Activated effector memory CD4-positive, alpha-beta T cell treated with Interleukin-2 at 50 U/mL for 16 hours (primary cell): Measurements from ENCODE around the gene ABI1.
"Not testable (repeated sequence)": the region's sequence is repeated elsewhere in the genome, so short reads cannot be mapped to it uniquely, and the experiment has no call there.

Source experiments
- DNase-seq: peaks from one replicate; pipeline ENCODE4 v3.0.0-alpha.2; 2020

Gene ABI1

DNA sequence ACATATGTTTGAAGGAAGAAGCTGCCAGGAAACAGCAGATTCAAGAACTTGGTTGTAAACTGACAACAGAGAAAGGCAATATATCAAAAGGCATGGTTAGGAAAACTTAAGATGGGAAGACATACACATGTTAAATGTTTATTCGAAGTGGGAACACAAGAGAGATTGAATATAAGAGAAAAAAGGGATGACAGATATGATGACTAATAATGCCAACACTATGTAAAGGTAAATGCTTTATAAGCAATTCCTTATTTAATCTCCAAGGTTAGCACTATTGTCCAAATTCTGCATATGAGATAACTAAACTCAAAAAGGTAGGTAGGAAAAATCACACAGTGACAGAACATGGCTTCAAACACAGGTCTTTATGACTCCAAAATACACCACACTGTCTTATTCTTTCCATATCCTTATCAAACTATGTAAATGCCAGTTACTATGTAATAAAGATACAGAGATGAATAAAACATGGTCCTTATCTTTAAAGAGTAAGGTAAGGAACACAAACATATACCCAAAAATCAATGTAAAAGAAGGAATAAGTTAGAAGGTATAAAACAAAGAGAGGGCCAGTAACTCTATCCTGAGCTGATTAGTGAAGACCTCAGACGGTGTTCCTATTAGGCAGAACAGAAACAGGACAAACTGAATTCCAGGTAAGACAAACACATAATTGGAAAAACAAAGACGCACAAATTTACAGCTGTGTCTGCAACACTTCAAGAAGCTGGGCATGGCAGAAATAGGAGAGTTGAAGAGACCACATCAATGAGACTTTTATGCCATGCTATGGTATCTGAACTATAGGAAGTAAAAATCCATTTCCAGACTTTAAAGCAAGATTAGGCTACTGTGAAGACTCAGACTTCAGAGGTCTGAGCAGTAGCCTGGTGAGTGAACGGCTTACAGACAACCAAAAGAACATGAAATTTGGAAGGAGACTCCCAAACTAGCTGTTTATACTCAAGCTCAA lies 56.1 kb downstream of the ABI1 start:
- DNase-seq: no peak

- no peak for DNase-seq
These were observed 56.9 kb downstream of the ABI1 start for GRCh38 chr10:26803849-26804248.

GRCh38 chr10:26802527-26802926 lies 58.2 kb downstream of the ABI1 start:
- no peak for DNase-seq

DNA sequence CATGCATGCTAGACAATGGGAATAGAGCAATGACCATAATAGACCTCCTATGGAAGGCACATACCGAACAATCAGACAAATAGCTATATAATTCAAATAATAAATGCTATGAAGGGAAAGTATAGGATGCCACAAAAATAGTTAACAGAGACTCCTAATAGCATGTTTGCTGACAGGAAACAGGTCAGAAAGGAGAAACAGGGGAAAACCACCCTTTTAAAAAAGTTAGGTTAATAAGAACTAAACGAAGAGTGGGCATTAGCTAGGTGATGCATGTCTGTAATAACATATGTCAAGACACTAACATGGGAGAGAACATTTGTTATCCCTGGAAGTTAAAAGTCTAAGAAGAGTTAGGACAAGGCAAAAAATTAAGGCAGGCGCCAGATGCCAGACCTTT lies 58.9 kb downstream of the ABI1 start:
- no peak for DNase-seq

- no peak for DNase-seq
These were observed 59.5 kb downstream of the ABI1 start for GRCh38 chr10:26801274-26801673.

DNA sequence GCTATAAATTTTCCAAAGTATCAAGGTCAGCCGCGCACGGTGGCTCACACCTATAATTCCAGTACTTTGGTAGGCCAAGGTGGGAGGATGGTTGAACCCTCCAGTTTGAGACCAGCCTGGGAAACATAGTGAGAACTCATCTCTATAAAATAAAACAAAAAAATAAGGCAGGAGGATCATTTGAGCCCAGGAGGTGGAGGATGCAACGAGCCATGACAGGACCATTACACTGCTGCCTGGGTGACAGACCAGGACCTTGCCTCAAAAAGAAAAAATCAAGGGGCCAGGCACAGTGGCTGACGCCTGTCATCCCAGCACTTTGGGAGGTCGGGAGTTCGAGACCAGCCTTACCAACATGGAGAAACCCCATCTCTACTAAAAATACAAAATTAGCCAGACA lies 60.3 kb downstream of the ABI1 start:
- no peak for DNase-seq

DNA sequence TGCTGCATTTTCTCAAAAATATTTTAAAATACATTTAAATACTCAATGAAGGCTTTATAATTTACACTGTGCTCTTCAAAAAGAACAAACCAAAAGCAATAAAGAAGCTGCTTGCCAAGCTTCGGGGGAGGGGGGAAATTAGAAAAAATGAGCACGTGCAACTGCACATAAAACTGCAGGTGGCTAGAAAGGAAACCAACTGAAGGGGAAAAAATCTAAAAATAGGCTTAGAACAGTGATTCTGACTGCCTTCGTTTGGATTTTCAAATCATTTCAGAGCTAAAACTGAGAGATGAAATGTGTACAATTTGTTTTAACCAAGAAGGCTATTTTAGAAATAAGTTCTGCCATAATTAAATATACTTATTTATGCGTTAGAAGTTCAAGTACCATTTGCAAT lies 61.4 kb downstream of the ABI1 start:
- DNase-seq: no peak

DNA sequence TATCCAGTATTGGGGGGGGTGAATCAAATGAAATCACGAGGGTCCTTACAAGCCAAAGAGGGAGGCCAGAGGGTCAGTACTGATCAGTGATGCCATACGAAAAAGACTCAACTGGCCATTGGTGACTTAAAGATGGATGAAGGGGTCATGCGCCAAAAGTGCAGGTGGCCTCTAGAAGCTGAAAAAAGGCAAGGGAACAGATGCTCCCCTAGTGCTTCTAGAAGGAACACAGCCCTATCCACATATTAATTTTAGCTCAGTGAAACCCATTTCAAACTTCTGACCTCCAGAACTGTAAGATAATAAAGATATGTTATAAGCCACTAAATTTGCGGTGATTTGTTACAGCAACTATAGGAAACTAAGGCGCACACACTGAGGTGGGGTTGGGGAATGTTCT lies 62.5 kb downstream of the ABI1 start:
- no peak for DNase-seq

DNA sequence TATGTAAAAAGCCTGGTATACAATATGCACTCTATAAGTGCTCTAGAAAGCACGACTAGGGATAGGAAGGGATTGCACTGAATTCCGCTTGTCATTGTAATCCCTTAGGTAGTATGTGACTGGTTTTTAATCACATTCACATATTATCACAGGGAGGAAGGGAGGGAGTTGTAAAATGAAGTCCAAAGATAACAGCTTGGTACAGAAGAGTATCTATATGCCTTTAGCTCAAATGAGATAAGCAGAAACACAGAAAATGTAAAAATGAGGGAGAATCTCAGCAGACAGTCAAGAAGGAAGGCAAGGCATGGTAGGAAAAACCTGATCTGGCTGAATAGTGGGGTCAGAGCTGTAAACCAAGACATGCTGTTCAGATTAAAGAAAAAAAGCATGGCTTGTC lies 63.4 kb downstream of the ABI1 start:
- no peak for DNase-seq

- DNase-seq: no peak
These were observed 67.8 kb downstream of the ABI1 start for GRCh38 chr10:26792758-26793495.

DNA sequence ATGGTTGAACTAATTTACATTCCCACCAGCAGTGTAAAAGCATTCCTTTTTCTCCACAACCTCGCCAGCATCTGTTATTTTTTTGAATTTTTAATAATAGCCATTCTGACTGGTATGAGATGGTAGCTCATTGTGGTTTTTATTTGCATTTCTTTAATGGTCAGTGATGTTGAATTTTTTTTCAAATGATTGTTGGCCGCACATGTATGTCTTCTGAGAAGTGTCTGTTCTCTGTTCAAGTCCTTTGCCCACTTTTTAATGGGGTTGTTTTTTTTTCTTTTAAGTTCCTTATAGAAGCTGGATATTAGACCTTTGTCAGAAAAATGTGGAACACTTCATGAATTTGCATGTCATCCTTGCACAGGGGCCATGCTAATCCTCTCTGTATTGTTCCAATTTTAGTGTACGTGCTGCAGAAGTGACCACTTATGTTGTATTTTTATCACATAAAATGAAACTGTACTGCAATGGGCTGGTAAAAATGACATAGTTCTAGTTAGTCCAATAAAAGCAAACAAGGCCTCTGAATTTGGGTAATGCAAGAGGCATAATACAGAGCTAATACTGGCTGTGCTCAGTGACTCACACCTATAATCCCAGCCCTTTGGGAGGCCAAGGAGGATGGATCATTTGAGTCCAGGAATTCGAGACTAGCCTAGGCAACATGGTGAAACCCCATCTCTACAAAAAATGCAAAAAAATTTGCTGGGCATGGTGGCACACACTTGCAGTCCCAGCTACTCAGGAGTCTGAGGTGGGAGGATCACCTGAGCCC lies 70.3 kb downstream of the ABI1 start:
- no peak for DNase-seq

- DNase-seq: not testable (repeated sequence)
These were observed 71.0 kb downstream of the ABI1 start for GRCh38 chr10:26789779-26790178.

DNA sequence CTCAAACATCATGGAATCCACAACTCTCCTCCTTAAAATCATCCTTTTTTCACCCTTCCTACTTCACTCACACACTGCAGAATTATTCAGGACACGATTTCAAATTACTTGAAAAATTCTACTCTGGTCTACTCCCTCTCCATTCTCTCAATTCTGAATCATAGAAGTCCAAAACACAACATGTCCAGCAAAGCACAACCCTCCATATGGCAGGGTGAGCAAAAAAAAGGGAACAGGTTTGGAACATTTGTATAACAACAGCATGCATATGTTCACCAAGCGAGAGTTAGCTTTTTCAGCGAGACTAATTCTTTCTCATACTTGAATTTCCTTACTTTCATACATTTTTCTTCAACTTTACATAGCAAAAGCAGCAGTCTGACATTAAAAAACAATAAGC lies 73.4 kb downstream of the ABI1 start:
- DNase-seq: no peak

GRCh38 chr10:26781797-26782196 lies 79.0 kb downstream of the ABI1 start:
- no peak for DNase-seq

DNA sequence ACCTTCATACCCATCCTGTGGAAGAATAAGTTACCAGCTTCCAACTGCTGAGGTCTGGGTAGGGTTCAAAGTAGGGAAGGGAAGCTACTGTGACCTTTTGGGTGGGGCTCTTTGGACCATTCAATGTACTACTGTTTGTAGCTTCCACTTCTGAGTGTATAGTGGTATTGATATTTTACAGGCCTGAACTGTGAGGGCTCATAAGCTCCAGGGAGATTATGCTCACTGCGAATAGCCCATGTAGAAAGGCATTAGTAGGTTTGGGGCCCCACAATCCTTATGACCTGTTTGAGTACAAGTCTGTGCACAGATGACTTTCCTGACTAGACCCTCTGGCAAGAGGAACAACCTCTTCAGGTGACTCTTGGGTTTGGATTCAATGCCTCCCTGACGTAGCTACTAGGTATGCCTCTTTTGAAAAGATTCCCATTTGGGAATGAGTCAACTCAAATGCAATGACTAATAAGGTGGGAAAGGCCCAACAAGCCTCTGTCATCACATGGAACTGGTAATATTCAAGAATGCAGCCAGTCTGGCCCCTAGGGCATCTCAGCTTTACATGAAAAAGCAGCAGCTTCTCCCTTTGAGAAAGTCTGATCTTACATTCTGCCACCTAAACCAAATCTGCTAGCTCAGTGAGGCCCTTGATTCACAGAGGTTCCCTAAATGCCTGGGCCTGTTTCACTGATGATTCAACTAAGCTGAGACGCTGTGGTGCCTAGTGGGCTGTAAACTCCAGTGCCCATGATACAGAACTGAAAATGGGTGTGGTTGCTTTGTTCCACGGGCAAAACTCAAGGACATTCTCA lies 79.8 kb downstream of the ABI1 start:
- no peak for DNase-seq

DNA sequence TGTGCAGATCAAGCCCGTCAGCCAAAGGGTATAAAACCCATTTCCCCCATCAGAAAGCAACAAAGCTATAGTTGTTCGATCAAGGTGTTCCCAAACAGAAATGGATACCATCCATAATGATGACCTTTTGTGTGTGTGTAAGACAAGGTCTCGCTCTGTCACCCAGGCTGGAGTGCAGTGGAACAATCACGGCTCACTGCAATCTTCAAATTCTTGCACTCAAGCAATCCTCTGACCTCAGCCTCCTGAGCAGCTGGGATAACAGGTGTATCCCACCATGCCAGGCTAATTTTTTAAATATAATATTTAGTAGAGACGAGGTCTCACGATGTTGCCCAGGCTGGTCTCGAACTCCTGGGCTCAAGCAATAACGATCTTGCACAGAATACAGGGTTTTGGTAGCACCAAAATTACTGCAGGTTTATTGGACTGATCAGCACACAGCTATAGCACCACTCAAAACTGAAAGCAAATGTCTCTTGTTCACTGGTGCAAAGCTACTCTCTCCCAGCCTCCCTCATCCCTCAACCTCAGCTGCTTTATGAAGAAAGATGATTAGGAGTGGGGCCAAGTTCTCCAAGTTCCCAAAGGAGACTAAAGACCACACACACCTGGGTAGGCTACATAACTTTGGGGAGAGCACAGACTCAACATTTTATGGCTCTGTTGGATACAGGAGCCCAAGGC lies 80.5 kb downstream of the ABI1 start:
- no peak for DNase-seq

DNA sequence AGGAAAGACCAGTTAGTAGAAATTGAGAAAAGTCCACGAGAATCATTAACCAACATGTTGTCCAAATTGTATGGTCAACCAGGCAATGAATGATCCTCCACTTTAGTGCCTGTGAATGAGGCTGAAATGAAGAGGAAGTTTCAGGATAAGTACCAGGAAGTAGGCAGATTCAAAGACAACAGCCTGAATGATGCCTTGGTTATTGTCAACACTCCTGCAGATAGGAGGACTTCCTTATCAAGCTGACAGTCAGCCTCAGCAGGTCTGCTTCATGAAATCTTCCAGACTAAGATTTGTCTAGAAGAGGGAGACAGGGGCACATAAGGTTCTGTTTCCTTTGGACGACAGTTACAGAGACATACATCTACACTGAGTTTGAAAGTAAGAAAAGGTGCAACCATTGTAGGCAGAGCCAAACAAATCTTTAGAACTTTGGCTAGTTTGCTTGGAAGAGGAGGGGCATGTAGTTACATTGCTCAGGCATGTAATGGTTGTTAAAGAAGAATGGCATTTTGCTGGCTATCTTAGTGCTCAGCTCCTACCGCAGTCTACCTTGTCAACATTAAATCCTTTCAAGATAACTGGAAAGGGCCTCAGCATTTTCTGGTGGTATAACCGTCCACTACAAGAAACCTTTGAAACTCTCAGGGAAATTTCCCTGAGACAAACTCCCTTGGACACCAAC lies 81.4 kb downstream of the ABI1 start:
- no peak for DNase-seq

DNA sequence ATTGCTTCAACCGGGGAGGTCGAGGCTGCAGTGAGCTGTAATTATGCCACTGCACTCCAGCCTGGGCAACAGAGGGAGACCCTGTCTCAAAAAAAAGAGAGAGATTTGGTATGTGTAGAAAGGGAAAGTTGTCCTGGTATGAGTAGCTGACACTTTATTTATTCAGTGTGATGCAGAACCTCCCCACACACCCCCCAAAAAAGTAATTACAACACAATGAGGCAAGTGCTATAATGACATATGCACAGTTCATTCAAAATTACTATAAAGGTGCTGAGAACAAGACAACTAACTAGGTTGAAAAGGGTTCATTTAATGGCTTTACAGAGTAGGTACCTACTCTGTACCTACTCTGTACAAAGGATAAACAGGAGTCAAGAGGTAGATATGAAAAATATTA lies 83.1 kb downstream of the ABI1 start:
- no peak for DNase-seq

DNA sequence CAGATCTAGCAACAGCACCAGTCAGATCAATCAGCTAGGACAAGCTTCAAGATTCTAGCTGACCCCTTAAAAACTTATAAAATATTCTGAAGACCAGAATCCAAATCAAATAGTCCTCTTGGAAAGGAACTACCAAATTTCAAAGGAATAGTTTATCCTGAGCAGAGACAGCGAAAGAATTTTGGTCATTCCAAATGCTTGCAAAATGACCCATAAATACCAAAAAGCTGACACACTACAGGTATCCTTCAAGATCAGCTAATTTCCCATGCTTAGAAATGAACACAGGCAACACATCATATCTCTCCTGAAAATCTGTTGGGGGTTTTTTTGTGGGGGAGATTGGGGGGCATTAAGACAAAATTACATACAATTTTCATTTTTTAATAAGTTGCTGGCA lies 84.5 kb downstream of the ABI1 start:
- DNase-seq: no peak

GRCh38 chr10:26773633-26774032 lies 87.1 kb downstream of the ABI1 start:
- DNase-seq: no peak

DNA sequence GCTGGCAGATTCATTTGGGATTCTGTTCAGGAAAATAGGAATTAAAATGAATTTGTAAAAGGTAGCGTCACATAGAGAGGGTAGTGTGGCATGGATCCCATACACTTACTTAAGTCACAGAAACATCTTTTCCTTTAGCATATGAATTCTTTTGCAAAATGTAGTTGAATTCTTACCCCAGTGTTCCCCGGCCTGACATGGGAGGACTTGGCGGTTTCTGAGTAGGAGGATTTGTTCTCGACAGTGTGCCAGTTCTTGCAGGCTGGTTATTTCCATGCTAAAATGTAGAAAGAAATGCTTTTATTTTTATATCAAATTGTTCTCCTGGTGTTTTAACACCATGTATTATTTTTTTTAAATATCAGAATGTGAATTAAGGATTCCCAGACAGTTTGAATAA lies 90.7 kb downstream of the ABI1 start:
- no peak for DNase-seq
